Head of caudate nucleus (tissue), 42 donors: ENCODE results near the gene CDK14.
"Not testable (repeated sequence)": the region's sequence is repeated elsewhere in the genome, so short reads cannot be mapped to it uniquely, and the experiment has no call there.

Experiments
- DNase-seq, 42 donors: peaks; one replicate each; pipeline versions ENCODE4 v3.0.0 to v3.0.0-alpha.2; 2020 to 2021; ENCODE audit warnings: mixed read lengths in 7 of 42
- intact Hi-C: fragments of 100-400 bp; cut with DNase I; formaldehyde crosslinking; loops from one replicate; pipeline ENCODE4 v1.15.0; 2022

The CDK14 gene

GRCh38 chr7:90706072-90706716, 110.1 kb downstream of the CDK14 start:
- DNase-seq, result no peak
- intact Hi-C loops, result loop anchor here (10.0 kb wide), 1 partner anchor 329 kb away; no protein-coding TSS in a partner anchor

- DNase-seq, result peak; percentile 14 to 84 (median 52)
- intact Hi-C loops, result loop anchor here (10.0 kb wide), 1 partner anchor 326 kb away; no protein-coding TSS in a partner anchor
These were observed 112.8 kb downstream of the CDK14 start for GRCh38 chr7:90708841-90709317.

GRCh38 chr7:90709501-90710465, 113.7 kb downstream of the CDK14 start:
- intact Hi-C loops, result loop anchor here (10.0 kb wide), 1 partner anchor 325 kb away; no protein-coding TSS in a partner anchor
- peak in 20 of 42 donors; percentile 11 to 67 (median 31) for DNase-seq

- DNase-seq, result no peak
- intact Hi-C loops, result no loop called here
These were observed 114.3 kb downstream of the CDK14 start for GRCh38 chr7:90710466-90710850.

- DNase-seq, result no peak
- intact Hi-C loops, result no loop called here
These were observed 117.5 kb downstream of the CDK14 start for GRCh38 chr7:90713628-90714027.

- intact Hi-C loops, result no loop called here
- DNase-seq, result no peak
These were observed 118.9 kb downstream of the CDK14 start for GRCh38 chr7:90715067-90715466.

- DNase-seq, result no peak
- intact Hi-C loops, result no loop called here
These were observed 121.4 kb downstream of the CDK14 start for GRCh38 chr7:90717296-90718060.

- DNase-seq, result no peak
- intact Hi-C loops, result no loop called here
These were observed 123.0 kb downstream of the CDK14 start for GRCh38 chr7:90719155-90719554.

GRCh38 chr7:90720984-90721760, 125.1 kb downstream of the CDK14 start:
- intact Hi-C loops, result no loop called here
- DNase-seq, result peak in 1 of 42 donors; percentile 22

- DNase-seq, result no peak
- intact Hi-C loops, result no loop called here
These were observed 125.8 kb downstream of the CDK14 start for GRCh38 chr7:90721869-90722431.

GRCh38 chr7:90723233-90723632, 127.1 kb downstream of the CDK14 start:
- intact Hi-C loops, result no loop called here
- no peak for DNase-seq

GRCh38 chr7:90723866-90724265, 127.7 kb downstream of the CDK14 start:
- DNase-seq, result no peak
- intact Hi-C loops, result no loop called here

- intact Hi-C loops, result no loop called here
- no peak for DNase-seq
These were observed 130.0 kb downstream of the CDK14 start for GRCh38 chr7:90726120-90726519.

GRCh38 chr7:90726623-90727022, 130.5 kb downstream of the CDK14 start:
- intact Hi-C loops, result no loop called here
- no peak for DNase-seq

- DNase-seq, result no peak
- intact Hi-C loops, result no loop called here
These were observed 131.3 kb downstream of the CDK14 start for GRCh38 chr7:90727412-90727811.

- intact Hi-C loops, result no loop called here
- no peak for DNase-seq
These were observed 132.4 kb downstream of the CDK14 start for GRCh38 chr7:90728568-90728967.

GRCh38 chr7:90735611-90736280, 139.6 kb downstream of the CDK14 start:
- DNase-seq, result not testable (repeated sequence)

GRCh38 chr7:90736316-90736715, 140.2 kb downstream of the CDK14 start:
- intact Hi-C loops, result no loop called here
- DNase-seq, result no peak

More at GRCh38 chr7:90735611-90736280, 139.6 kb downstream of the CDK14 start:
- intact Hi-C loops, result not testable (repeated sequence)
